ENCODE data around the gene PGAM2. TPM values are rescaled to one million over a fixed set of nuclear protein-coding genes. Genes with fewer than 3 reads are reported as not detected.

PGAM2 gene
- total and polyA plus RNA-seq, 2 of the 4 experiments (the other 2 are of a cell fraction): not detected

DNA sequence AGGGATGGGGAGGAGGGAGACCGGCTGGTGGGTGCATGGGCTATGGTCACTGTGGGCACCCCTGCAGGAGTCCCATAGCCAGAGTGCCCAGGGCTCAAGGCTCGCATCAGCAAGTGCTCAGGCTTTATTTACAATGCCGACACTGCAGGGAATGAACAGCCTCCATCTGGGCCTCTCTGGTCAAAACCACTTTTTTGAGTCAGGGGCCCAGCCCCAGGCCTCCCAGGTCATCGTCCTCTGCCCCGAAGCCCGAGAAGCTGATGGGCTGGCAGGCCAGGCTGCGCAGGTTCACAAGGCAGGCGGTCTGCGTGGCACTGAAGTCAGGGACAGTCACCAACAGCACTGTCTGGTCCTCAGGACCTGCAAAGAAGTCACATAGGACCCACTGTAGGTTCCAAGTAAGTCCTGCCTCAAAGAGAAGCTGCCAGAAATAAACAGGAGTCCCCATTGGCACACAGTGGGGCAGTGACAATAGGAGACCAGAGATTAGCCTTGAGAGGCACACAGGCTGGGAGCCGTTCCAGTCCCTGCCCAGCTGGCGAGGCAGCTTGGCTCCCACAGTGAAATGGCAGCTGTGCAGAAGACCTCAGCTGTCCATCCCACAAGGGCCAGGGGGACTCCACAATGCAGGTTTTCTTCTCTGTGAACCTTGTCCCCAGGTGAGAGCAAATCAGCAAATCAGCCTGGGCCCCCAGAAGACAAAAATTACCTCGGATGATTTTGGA lies 49.4 kb upstream of the PGAM2 start:
- ChIA-PET POLR2A (ENCODE audit: unreplicated experiment) (no interaction called here), CTCF (no interaction called here)
- no peak overlapping the region for H3K56ac ChIP-seq (ENCODE audit: extremely low read depth, insufficient read depth, low read length)
- H3K9me3 ChIP-seq (ENCODE audit: control insufficient read depth, insufficient read depth, low read length): no peaks in the 10 kb centered on the region
- H2AFZ ChIP-seq (replicated peaks; ENCODE audit: low read length, poor library complexity): no peak overlapping the region
- dilution Hi-C loops (cut with HindIII; ENCODE audit: low sequenced_read_pairs, unreplicated experiment) (no loop called here), intact Hi-C loops (cut with micrococcal nuclease) (no loop called here), in situ Hi-C loops (cut with MboI; ENCODE audit: low sequenced_read_pairs) (no loop called here)
- H4K8ac ChIP-seq (ENCODE audit: low read depth in 2 of 2, low read length in 2 of 2): no peak overlapping the region
- DNase-seq (no peak), ATAC-seq (ENCODE audit: low read depth) (no peak)
- 97% methylated on average over 9 of the region's 12 CpGs; no CpG with 5 or more reads in 1 of the 2 experiments for WGBS, 2 experiments (ENCODE audit: extremely low coverage in 2 of 2, insufficient read length in 1 of 2)
- H3K4ac ChIP-seq (ENCODE audit: low read depth, low read length): no peak overlapping the region
- no peak overlapping the region for H3K4me2 ChIP-seq (ENCODE audit: low read depth, low read length)
- no peak overlapping the region for H3K14ac ChIP-seq (replicated peaks; ENCODE audit: low read depth, low read length)
- no peak overlapping the region for H2AK9ac ChIP-seq (replicated peaks; ENCODE audit: low read depth, low read length, poor library complexity)
- TF ChIP-seq, protein P1, sequence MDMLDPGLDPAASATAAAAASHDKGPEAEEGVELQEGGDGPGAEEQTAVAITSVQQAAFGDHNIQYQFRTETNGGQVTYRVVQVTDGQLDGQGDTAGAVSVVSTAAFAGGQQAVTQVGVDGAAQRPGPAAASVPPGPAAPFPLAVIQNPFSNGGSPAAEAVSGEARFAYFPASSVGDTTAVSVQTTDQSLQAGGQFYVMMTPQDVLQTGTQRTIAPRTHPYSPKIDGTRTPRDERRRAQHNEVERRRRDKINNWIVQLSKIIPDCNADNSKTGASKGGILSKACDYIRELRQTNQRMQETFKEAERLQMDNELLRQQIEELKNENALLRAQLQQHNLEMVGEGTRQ (IDR thresholded peaks at IDR 0.05; ENCODE audit: low read depth, low read length): no peak
- TF ChIP-seq RFX5 (IDR thresholded peaks at IDR 0.05; ENCODE audit: low read depth, low read length): no peak
- no peak for TF ChIP-seq BHLHE40 (IDR thresholded peaks at IDR 0.05; ENCODE audit: low read depth, low read length)
- TF ChIP-seq FOS (IDR thresholded peaks at IDR 0.05; ENCODE audit: low read depth, low read length): no peak
- no peak for TF ChIP-seq CEBPB (IDR thresholded peaks at IDR 0.05; ENCODE audit: low read depth, low read length)
- TF ChIP-seq SMC3 (IDR thresholded peaks at IDR 0.05; ENCODE audit: low read depth, low read length): no peak
- TF ChIP-seq ELK1 (IDR thresholded peaks at IDR 0.05; ENCODE audit: borderline replicate concordance, low read depth, low read length): no peak
- no peak for TF ChIP-seq RAD21 (IDR thresholded peaks at IDR 0.05; ENCODE audit: low read length)
- TF ChIP-seq RCOR1 (IDR thresholded peaks at IDR 0.05; ENCODE audit: insufficient replicate concordance, low read length): no peak
- no peak for TF ChIP-seq MXI1 (IDR thresholded peaks at IDR 0.05; ENCODE audit: borderline replicate concordance, low read depth, low read length)
- TF ChIP-seq CHD1 (IDR thresholded peaks at IDR 0.05; ENCODE audit: low read depth, low read length): no peak
- TF ChIP-seq MAZ (IDR thresholded peaks at IDR 0.05; ENCODE audit: borderline replicate concordance, low read depth, low read length): no peak
- H3K4me1 ChIP-seq (ENCODE audit: control insufficient read depth, insufficient read depth, low read length): no peaks in the 10 kb centered on the region
- H3K79me1 ChIP-seq (ENCODE audit: low read depth in 1 of 2, low read length in 2 of 2): peaks cover 0 to 17% of the 10 kb centered on the region in 2 experiments; a peak in 3 of 4 replicates
- H3K9me1 ChIP-seq (ENCODE audit: insufficient read depth, low read length): 0 out of 2 replicates have a peak, but pooled peaks cover 9% of the 10 kb centered on the region
- no peak overlapping the region for H2BK120ac ChIP-seq (ENCODE audit: low read depth, low read length)
- no peak overlapping the region for H3K18ac ChIP-seq (ENCODE audit: low read depth, low read length)
- H3K27me3 ChIP-seq (ENCODE audit: control insufficient read depth, insufficient read depth, low read length): no peaks in the 10 kb centered on the region
- H3K36me3 ChIP-seq (ENCODE audit: control insufficient read depth, insufficient read depth, low read length): peaks cover 36% of the 10 kb centered on the region
- BruUV-seq (replicated peaks): no TSS peak
- no peak overlapping the region for H2BK5ac ChIP-seq (ENCODE audit: low read depth, low read length, poor library complexity, severe bottlenecking)
- H2BK20ac ChIP-seq (ENCODE audit: low read depth, low read length): no peak overlapping the region
- no peak overlapping the region for H3K4me3 ChIP-seq (ENCODE audit: insufficient read depth, low read depth, low read length)
- no peak overlapping the region for H2BK15ac ChIP-seq (ENCODE audit: low read depth, low read length)
- H3K9ac ChIP-seq (ENCODE audit: low read depth, low read length): no peak overlapping the region
- H4K20me1 ChIP-seq (ENCODE audit: insufficient read depth, low read length): no peaks in the 10 kb centered on the region; the same call in 1 of the 2 replicates
- no peak overlapping the region for H3K23ac ChIP-seq (ENCODE audit: low read depth, low read length)
- no peak overlapping the region for H4K5ac ChIP-seq (ENCODE audit: low read depth, low read length)
- no peak overlapping the region for H2AK5ac ChIP-seq (ENCODE audit: low read depth, low read length)
- no peak overlapping the region for H4K91ac ChIP-seq (ENCODE audit: insufficient read depth, low read depth, low read length)
- H3K27ac ChIP-seq (ENCODE audit: insufficient read depth, low read length): no peak overlapping the region
